T-helper 17 cell (primary cell): Measurements from ENCODE around the gene MRC1. TPM values are rescaled to one million over a fixed set of nuclear protein-coding genes. Genes with fewer than 3 reads are reported as not detected.
"Not testable (repeated sequence)": the region's sequence is repeated elsewhere in the genome, so short reads cannot be mapped to it uniquely, and the experiment has no call there.

Source experiments
- ATAC-seq: fragments of 150-1000 bp; cut with Tn5 transposase; 2 replicates; pipeline ENCODE4 v1.10.0; 2021; ENCODE audit warnings: mild to moderate bottlenecking, moderate library complexity
- DNase-seq, 3 donors: peaks; one replicate each; pipeline versions ENCODE4 v3.0.0 to v3.0.0-alpha.2; 2020 to 2021
- H3K9me3 ChIP-seq: one replicate; pipeline ENCODE4 v1.7.0; 2013; ENCODE audit warnings: low read length, mild to moderate bottlenecking; ENCODE audit not compliant: control insufficient read depth, poor library complexity, severe bottlenecking
- H3K27ac Mint-ChIP-seq: one replicate; pipeline ENCODE4 v1.8.0; 2022; ENCODE audit warnings: mild to moderate bottlenecking, moderate library complexity, mixed read lengths
- H3K27me3 Mint-ChIP-seq: one replicate; pipeline ENCODE4 v1.8.0; 2022; ENCODE audit warnings: mixed read lengths
- H3K36me3 Mint-ChIP-seq: one replicate; pipeline ENCODE4 v1.8.0; 2022; ENCODE audit warnings: low read depth, mixed read lengths
- H3K4me1 Mint-ChIP-seq: one replicate; pipeline ENCODE4 v1.8.0; 2022; ENCODE audit warnings: mild to moderate bottlenecking, mixed read lengths
- H3K4me3 Mint-ChIP-seq: one replicate; pipeline ENCODE4 v1.8.0; 2022; ENCODE audit warnings: mild to moderate bottlenecking, moderate library complexity, mixed read lengths
- total RNA-seq, 4 donors: library from RNA in 2 of 4; stranded (reverse) in 2 of 4; gene quantifications; one replicate each; pipeline ENCODE4 v1.2.3 and lab custom pipeline; 2022 to 2026

Gene MRC1
- total RNA-seq, 2 donors from 2014 or later = 0.07 to 0.39 TPM

- ATAC-seq (no peak), DNase-seq (no peak)
- Mint-ChIP-seq H3K27me3 (peaks cover 35% of the 10 kb centered on the region), H3K4me1 (no peaks in the 10 kb centered on the region), H3K36me3 (no peaks in the 10 kb centered on the region), H3K27ac (no peak overlapping the region), H3K4me3 (no peak overlapping the region)
- no peaks in the 10 kb centered on the region for H3K9me3 ChIP-seq
Observed at GRCh38 chr10:17907641-17908040, 98.5 kb downstream of the MRC1 start.

GRCh38 chr10:17910125-17910789 lies 101.1 kb downstream of the MRC1 start:
- H3K9me3 ChIP-seq = no peaks in the 10 kb centered on the region
- H3K4me1 Mint-ChIP-seq = no peaks in the 10 kb centered on the region
- H3K36me3 Mint-ChIP-seq = no peaks in the 10 kb centered on the region
- ATAC-seq = no peak
- no peak for DNase-seq
- H3K4me3 Mint-ChIP-seq = no peak overlapping the region
- H3K27ac Mint-ChIP-seq = no peak overlapping the region
- peaks cover 30% of the 10 kb centered on the region for H3K27me3 Mint-ChIP-seq

DNA sequence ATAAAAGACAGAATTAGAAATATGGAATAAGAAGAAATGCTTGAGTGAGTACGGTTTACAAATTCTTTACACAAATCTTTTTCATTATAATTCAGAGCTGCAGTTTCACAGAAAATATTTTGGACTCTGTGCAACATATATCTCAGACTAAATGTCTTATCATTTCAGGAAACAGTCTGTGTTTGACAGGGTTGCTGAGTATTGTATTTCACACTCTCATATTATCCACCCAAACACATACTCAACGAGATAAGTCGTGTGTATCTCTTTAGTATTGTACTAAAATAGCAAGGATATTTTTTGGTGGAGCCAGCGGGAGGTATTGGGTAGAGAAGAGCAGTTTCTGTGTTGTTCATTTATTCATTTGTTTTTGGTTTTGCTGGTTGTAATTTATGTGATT lies 103.6 kb downstream of the MRC1 start:
- no peaks in the 10 kb centered on the region for H3K9me3 ChIP-seq

GRCh38 chr10:17913604-17914003 lies 104.5 kb downstream of the MRC1 start:
- Mint-ChIP-seq H3K27me3 (peaks cover 9% of the 10 kb centered on the region), H3K36me3 (no peaks in the 10 kb centered on the region), H3K4me3 (no peak overlapping the region), H3K27ac (no peak overlapping the region), H3K4me1 (no peaks in the 10 kb centered on the region)
- no peaks in the 10 kb centered on the region for H3K9me3 ChIP-seq
- ATAC-seq = no peak
- no peak for DNase-seq

More for the DNA sequence above, 103.6 kb downstream of the MRC1 start:
- DNase-seq = no peak
- Mint-ChIP-seq H3K27me3 (peaks cover 15% of the 10 kb centered on the region), H3K4me3 (no peak overlapping the region), H3K36me3 (no peaks in the 10 kb centered on the region), H3K4me1 (no peaks in the 10 kb centered on the region), H3K27ac (no peak overlapping the region)
- no peak for ATAC-seq

- Mint-ChIP-seq H3K4me3 (no peak overlapping the region), H3K36me3 (no peaks in the 10 kb centered on the region), H3K27me3 (peaks cover 9% of the 10 kb centered on the region), H3K4me1 (no peaks in the 10 kb centered on the region), H3K27ac (no peak overlapping the region)
- DNase-seq (no peak), ATAC-seq (no peak)
- no peaks in the 10 kb centered on the region for H3K9me3 ChIP-seq
Observed at GRCh38 chr10:17914169-17915045, 105.3 kb downstream of the MRC1 start.

- no peak overlapping the region for H3K27ac Mint-ChIP-seq
- no peaks in the 10 kb centered on the region for H3K9me3 ChIP-seq
- DNase-seq (no peak), ATAC-seq (no peak)
- H3K4me1 Mint-ChIP-seq = no peaks in the 10 kb centered on the region
- peaks cover 7% of the 10 kb centered on the region for H3K27me3 Mint-ChIP-seq
- no peaks in the 10 kb centered on the region for H3K36me3 Mint-ChIP-seq
- no peak overlapping the region for H3K4me3 Mint-ChIP-seq
Observed at GRCh38 chr10:17915181-17915580, 106.0 kb downstream of the MRC1 start.

GRCh38 chr10:17918187-17918903 lies 109.2 kb downstream of the MRC1 start:
- Mint-ChIP-seq H3K36me3 (no peaks in the 10 kb centered on the region), H3K27ac (no peak overlapping the region), H3K27me3 (no peaks in the 10 kb centered on the region), H3K4me1 (no peaks in the 10 kb centered on the region), H3K4me3 (no peak overlapping the region)
- DNase-seq (no peak), ATAC-seq (no peak)
- no peaks in the 10 kb centered on the region for H3K9me3 ChIP-seq

- Mint-ChIP-seq H3K27me3 (no peaks in the 10 kb centered on the region), H3K4me3 (no peak overlapping the region), H3K27ac (no peak overlapping the region), H3K36me3 (no peaks in the 10 kb centered on the region), H3K4me1 (no peaks in the 10 kb centered on the region)
- H3K9me3 ChIP-seq = no peaks in the 10 kb centered on the region
- DNase-seq = no peak
- ATAC-seq = no peak
Observed at GRCh38 chr10:17921378-17921777, 112.2 kb downstream of the MRC1 start.

GRCh38 chr10:17923728-17924127 lies 114.6 kb downstream of the MRC1 start:
- Mint-ChIP-seq H3K27ac (no peak overlapping the region), H3K36me3 (no peaks in the 10 kb centered on the region), H3K4me1 (no peaks in the 10 kb centered on the region), H3K27me3 (no peaks in the 10 kb centered on the region), H3K4me3 (no peak overlapping the region)
- ATAC-seq (no peak), DNase-seq (no peak)
- no peaks in the 10 kb centered on the region for H3K9me3 ChIP-seq

DNA sequence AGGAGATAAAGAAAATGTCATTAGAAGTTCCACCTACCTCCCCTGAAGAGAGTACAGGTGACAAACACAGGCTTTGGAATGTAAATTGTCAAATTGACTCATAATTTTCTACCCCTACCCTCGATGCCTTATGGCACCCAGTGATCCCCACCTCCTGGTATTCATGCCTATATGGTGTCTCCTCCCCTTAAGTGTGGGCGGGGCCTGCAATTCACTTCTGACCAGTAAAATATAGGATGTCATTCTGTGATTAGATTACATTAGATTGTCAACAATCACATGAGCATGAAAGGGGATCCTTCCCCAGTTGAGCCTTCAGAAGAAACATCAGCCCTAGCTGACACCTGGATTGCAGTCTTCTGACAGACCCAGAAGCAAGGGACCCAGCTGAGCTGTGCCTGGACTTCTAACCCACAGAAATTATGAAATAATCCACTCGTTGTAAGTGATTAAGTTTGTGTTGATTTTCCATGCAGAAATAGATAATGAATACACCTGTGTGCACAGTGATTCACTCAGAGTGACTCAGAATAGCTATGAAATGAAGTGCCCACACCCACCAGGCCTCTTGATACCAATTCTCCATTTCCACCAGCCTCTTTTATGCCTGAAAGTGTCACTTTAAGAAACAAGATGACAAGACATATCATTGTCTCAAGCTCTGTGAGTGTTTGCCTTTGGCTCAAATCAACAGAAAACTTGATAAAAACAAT lies 134.0 kb downstream of the MRC1 start:
- ATAC-seq (no peak), DNase-seq (no peak)
- H3K9me3 ChIP-seq = no peaks in the 10 kb centered on the region
- Mint-ChIP-seq H3K4me3 (no peak overlapping the region), H3K27ac (no peak overlapping the region), H3K36me3 (no peaks in the 10 kb centered on the region), H3K4me1 (no peaks in the 10 kb centered on the region), H3K27me3 (peaks cover 16% of the 10 kb centered on the region)

GRCh38 chr10:17950269-17950668 lies 141.1 kb downstream of the MRC1 start:
- H3K4me1 Mint-ChIP-seq, ATAC-seq, H3K9me3 ChIP-seq, H3K27ac Mint-ChIP-seq, H3K4me3 Mint-ChIP-seq, DNase-seq, H3K36me3 Mint-ChIP-seq: not testable (repeated sequence)
- peaks cover 13% of the 10 kb centered on the region for H3K27me3 Mint-ChIP-seq

GRCh38 chr10:17950726-17951125 lies 141.6 kb downstream of the MRC1 start:
- H3K9me3 ChIP-seq = no peaks in the 10 kb centered on the region
- Mint-ChIP-seq H3K4me3 (no peak overlapping the region), H3K4me1 (no peaks in the 10 kb centered on the region), H3K27ac (no peak overlapping the region), H3K27me3 (peaks cover 12% of the 10 kb centered on the region), H3K36me3 (no peaks in the 10 kb centered on the region)
- no peak for DNase-seq
- ATAC-seq = no peak

DNA sequence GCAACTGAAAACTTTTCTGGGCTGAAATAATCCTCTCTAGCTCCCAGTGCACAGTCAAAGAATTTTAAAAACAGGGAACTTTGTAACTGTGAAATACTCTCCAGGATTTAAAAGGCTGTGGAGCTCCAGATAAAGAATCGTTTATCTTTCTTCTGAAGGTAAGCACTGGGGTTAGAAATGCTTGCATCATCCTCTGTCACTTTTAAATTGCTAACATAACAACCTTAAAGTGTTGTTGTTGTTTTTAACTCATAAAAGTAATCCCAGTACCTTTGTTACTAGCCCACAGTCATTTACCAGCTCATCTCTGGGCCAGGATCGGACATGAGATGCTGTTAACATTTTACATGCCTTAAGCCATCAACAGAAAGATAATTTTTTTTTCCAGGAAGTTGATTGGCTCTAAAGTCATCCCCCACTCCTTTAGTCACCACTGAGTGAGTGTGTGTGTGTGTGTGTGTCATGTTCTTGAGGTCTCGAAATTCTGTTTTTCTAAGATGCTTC lies 142.8 kb downstream of the MRC1 start, which contains the start of gene SLC39A12:
Gene SLC39A12 (plus strand): TSS at position 51 of the 504 bp plus-strand sequence. CDS start 1,359 bp downstream, outside the sequence.
- no peaks in the 10 kb centered on the region for H3K4me1 Mint-ChIP-seq
- no peak within 1 kb of the TSS for H3K27ac Mint-ChIP-seq
- no peak within 1 kb of the TSS for H3K4me3 Mint-ChIP-seq
- H3K36me3 Mint-ChIP-seq = no peaks in the 10 kb centered on the region
- ATAC-seq = no peak
- H3K27me3 Mint-ChIP-seq = peaks cover 6% of the 10 kb centered on the region
- DNase-seq = no peak
- H3K9me3 ChIP-seq = no peaks in the 10 kb centered on the region
